GM19468 (cell line): ENCODE data around the gene SYT7.

Experiments used
- ATAC-seq: cut with Tn5 transposase; IDR thresholded peaks from one replicate; pipeline ENCODE4 v1.9.1; 2021; ENCODE audit warnings: mild to moderate bottlenecking, moderate library complexity, moderate number of reproducible peaks; ENCODE audit not compliant: unreplicated experiment; ENCODE audit errors: extremely low read depth

The SYT7 gene

GRCh38 chr11:61609000-61609979 is 28.4 kb upstream of the SYT7 start:
- no peak for ATAC-seq

GRCh38 chr11:61607920-61608599 is 27.2 kb upstream of the SYT7 start:
- ATAC-seq = no peak

DNA sequence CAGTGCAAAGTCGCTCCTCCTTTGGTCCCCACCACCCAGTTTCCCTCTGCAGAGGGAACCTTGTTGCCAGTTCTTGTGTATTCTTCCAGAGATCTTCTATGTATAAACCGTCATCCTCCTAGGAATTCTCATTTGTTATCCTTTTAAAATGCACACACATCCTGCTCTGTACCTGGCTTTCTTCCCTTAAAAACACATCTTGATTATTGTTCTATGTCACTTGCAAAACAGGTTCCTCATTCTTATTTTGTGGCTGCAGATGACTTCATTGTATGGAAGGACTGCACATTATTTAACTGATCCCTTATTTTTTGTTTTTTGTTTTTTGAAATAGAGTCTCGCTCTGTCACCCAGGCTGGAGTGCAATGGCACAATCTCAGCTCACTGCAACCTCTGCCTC is 26.6 kb upstream of the SYT7 start:
- no peak for ATAC-seq

DNA sequence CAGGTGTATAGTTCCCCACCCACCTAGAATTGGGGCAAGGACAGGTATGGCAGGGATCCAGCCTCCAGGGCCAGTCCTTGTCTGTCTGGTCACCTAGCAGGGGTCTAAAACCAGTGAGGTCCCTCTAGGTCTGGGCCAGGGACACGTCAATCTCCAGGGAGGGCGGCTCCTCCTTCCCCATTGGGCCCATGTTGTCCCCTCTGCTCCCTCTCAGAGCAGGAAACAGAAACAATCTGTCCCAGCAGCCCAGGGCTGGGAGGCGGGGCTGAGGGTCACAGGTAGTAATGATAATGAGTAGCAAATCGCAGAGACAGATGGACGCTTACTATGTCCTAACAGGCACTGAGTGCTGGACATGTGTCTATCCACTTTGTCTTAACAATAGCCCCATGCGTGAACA is 22.8 kb upstream of the SYT7 start:
- no peak for ATAC-seq

DNA sequence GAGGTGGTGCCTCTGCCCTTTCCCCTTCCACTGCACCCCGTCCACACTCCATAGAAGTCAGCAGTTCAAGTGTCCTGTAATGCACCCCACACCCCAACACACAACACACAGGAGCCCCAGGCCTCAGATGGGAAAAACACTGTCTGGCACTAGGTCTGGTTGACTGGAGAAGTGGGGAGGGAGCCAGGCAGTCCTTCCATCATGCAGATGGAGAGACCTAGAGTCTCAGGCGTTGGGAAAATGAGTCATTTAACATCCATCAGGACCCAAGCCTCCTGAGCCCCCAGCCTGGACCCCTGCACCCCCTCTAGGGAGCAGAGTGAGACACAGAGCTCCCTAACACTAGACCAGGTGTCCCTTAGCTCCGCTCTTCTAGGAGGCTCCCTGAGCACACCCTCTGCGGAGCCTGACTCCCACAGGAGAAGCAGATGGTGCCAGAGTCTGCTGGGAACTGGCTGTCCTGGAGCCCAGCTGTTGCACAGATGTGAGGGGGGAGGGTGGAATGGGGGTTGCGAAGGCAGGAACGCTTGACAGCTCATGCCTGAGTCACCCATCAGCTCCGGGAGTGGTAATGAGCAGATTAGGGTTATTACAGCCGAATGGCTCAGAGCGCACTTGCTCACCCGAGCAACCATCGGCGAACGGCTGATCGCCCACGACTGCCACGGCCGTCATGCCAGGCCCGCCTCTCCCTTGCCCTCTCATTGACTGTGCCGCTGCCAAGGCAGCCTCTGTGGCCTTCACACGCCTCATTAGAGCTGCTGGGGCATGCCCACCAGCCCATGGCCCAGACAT is 22.1 kb upstream of the SYT7 start:
- ATAC-seq = no peak

GRCh38 chr11:61601512-61601911 is 20.6 kb upstream of the SYT7 start:
- no peak for ATAC-seq

DNA sequence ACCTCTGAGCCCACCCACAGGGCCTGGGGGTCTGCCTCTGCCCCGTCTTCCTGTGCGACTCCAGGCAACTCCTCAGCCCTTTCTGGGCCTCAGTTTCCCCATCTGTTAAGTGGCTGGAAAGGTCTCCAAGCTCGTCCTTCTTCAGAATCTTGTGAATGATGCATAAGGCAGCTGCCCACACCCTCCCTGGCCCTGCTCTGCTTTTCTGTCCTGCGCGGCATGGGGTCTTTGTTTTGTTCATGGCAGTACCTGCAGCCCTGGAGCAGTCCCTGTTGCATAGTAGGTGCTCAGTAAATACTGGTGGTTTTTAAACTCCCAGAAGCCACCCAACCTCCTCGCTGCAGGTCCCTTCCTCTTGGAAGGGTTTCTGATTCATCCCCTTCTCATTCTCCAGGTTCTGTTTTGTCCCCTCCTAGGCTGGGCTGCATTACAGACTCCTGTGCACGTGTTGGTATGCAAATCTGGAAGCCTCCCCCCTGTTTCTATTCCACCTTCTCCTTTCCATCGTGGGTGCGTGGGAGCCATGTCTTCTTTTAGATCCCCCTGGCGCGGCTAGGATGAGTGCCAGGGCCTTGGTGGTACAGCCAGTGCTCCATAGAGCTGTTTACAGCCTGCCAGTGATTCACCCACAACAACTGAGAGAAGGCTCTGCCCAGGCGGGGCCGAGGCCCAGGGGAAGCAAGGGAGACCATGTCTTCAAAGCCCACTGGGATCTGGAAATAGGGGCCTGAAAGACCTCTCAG is 19.3 kb upstream of the SYT7 start:
- no peak for ATAC-seq

GRCh38 chr11:61598886-61599868 is 18.3 kb upstream of the SYT7 start:
- no peak for ATAC-seq

- no peak for ATAC-seq
These were observed 17.5 kb upstream of the SYT7 start for GRCh38 chr11:61598374-61598773.

DNA sequence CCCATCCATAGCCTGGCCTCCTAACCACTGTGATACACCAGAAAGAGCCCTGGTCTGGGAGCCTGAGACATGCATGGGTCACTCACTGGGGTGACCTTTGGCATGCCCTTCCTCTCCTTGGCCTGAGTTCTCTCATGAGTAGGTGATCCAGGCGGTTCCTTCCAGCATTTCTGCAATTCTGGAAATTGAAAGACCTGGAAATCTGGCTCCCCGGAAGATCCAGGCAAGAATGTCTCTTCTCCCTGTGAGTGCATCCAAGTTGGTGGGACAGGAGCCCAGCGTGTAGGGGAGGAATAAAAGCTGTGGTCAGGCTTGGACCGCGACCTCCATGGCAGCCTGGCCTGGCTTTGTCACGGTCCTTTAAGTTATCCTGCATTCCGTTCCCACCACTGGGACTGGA is 16.1 kb upstream of the SYT7 start:
- ATAC-seq = no peak

DNA sequence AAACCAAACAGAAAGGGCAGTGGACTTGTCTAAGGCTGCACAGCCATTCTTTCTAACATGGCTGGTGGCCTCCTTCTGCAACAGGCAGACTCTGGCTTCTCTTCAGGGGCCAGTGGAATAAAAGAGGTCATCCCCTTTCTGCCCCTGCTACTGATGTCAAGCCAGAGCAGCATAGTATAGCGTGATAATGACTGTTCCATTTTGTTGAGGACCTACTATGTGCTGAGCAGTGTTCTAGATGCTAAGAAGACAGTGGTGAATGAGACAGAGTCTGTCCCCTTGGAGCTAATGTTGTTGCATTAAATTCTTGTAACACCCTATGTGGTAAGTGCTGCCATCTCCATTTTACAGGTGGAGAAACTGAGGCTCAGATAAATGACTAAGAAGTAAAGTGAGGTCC is 15.7 kb upstream of the SYT7 start:
- no peak for ATAC-seq

- no peak for ATAC-seq
These were observed 14.0 kb upstream of the SYT7 start for GRCh38 chr11:61594907-61595257.

GRCh38 chr11:61593151-61593550 is 12.3 kb upstream of the SYT7 start:
- no peak for ATAC-seq

- no peak for ATAC-seq
These were observed 11.3 kb upstream of the SYT7 start for GRCh38 chr11:61592176-61592575.

GRCh38 chr11:61589961-61590360 is 9.1 kb upstream of the SYT7 start:
- ATAC-seq = no peak

- ATAC-seq = no peak
These were observed 7.9 kb upstream of the SYT7 start for GRCh38 chr11:61588728-61589191.

GRCh38 chr11:61587951-61588727 is 7.3 kb upstream of the SYT7 start:
- ATAC-seq = no peak

GRCh38 chr11:61587541-61587941 is 6.7 kb upstream of the SYT7 start:
- ATAC-seq = no peak
